Suppressor macrophage treated with lipopolysaccharide for 4 hours (primary cell): Measurements from ENCODE around the gene ZMYM4.

Experiments
- DNase-seq: peaks from one replicate; pipeline ENCODE4 v3.0.0-alpha.2; 2020

ZMYM4 gene

GRCh38 chr1:35408925-35409324 is 140.4 kb downstream of the ZMYM4 start:
- no peak for DNase-seq

GRCh38 chr1:35426097-35426586 is 157.6 kb downstream of the ZMYM4 start:
- DNase-seq, result peak; percentile 19

- no peak for DNase-seq
Observed at GRCh38 chr1:35428360-35428759, 159.9 kb downstream of the ZMYM4 start.

- no peak for DNase-seq
Observed at GRCh38 chr1:35430762-35431161, 162.3 kb downstream of the ZMYM4 start.

- no peak for DNase-seq
Observed at GRCh38 chr1:35431173-35431599, 162.7 kb downstream of the ZMYM4 start.

GRCh38 chr1:35432231-35432630 is 163.7 kb downstream of the ZMYM4 start:
- no peak for DNase-seq

- DNase-seq, result no peak
Observed at GRCh38 chr1:35433714-35434113, 165.2 kb downstream of the ZMYM4 start.

- no peak for DNase-seq
Observed at GRCh38 chr1:35434703-35435102, 166.2 kb downstream of the ZMYM4 start.

GRCh38 chr1:35436078-35436477 is 167.6 kb downstream of the ZMYM4 start:
- DNase-seq, result no peak

GRCh38 chr1:35437200-35437599 is 168.7 kb downstream of the ZMYM4 start:
- no peak for DNase-seq

- no peak for DNase-seq
Observed at GRCh38 chr1:35439626-35440025, 171.1 kb downstream of the ZMYM4 start.

GRCh38 chr1:35441926-35442579 is 173.5 kb downstream of the ZMYM4 start:
- no peak for DNase-seq

- DNase-seq, result no peak
Observed at GRCh38 chr1:35442734-35443133, 174.2 kb downstream of the ZMYM4 start.

GRCh38 chr1:35443768-35444518 is 175.4 kb downstream of the ZMYM4 start:
- DNase-seq, result no peak

- no peak for DNase-seq
Observed at GRCh38 chr1:35444519-35444774, 175.9 kb downstream of the ZMYM4 start.

- peak; percentile 74 for DNase-seq
Observed at GRCh38 chr1:35447278-35447677, 178.8 kb downstream of the ZMYM4 start.

- DNase-seq, result peak; percentile 17
Observed at GRCh38 chr1:35448344-35448801, 179.9 kb downstream of the ZMYM4 start.

GRCh38 chr1:35449334-35450008 is 181.0 kb downstream of the ZMYM4 start:
- peak; percentile 24 for DNase-seq

GRCh38 chr1:35451125-35451528 is 182.6 kb downstream of the ZMYM4 start:
- peak; percentile 81 for DNase-seq

GRCh38 chr1:35452106-35452774 is 183.7 kb downstream of the ZMYM4 start:
- peak; percentile 59 for DNase-seq

GRCh38 chr1:35453031-35453430 is 184.5 kb downstream of the ZMYM4 start:
- DNase-seq, result no peak

GRCh38 chr1:35454176-35454575 is 185.7 kb downstream of the ZMYM4 start:
- DNase-seq, result peak; percentile 47

- DNase-seq, result peak; percentile 78
Observed at GRCh38 chr1:35454616-35455015, 186.1 kb downstream of the ZMYM4 start.
